PC-9 (cell line): ENCODE data around the gene CTBP2. TPM values are rescaled to one million over a fixed set of nuclear protein-coding genes. Genes with fewer than 3 reads are reported as not detected.

Experiments used
- BruUV-seq: library from RNA; stranded (reverse); fragments of 400-500 nt; replicated peaks from 2 replicates; lab custom pipeline; 2021; lab: Mats Ljungman, UMichigan
- CTCF ChIA-PET: fragments of 300-600 bp; sonication (Branson Sonifier 250); formaldehyde crosslinking; loops from one replicate; lab custom pipeline; 2022; ENCODE audit warnings: antibody characterized with exemption; lab: Charles Lee
- POLR2A ChIA-PET: fragments of 300-600 bp; sonication (Branson Sonifier 250); formaldehyde crosslinking; loops from one replicate; lab custom pipeline; 2022; ENCODE audit warnings: antibody characterized with exemption; ENCODE audit not compliant: unreplicated experiment; lab: Charles Lee
- DNase-seq, 2 experiments: peaks; one replicate each; pipeline versions ENCODE4 v3.0.0 to v3.0.0-alpha.2; 2015 to 2022; ENCODE audit warnings: mixed read lengths in 1 of 2
- H2AFZ ChIP-seq: fragments of 200-600 bp; sonication (generic); 2 replicates; pipeline ENCODE4 v1.8.1; 2017; ENCODE audit warnings: antibody characterized with exemption
- H3F3A ChIP-seq: fragments of 200-600 bp; sonication (generic); 2 replicates; pipeline ENCODE4 v1.8.1; 2017; ENCODE audit warnings: antibody characterized with exemption, mild to moderate bottlenecking, low read depth; ENCODE audit not compliant: insufficient read depth
- H3K27ac ChIP-seq: fragments of 200-600 bp; sonication (generic); 2 replicates; pipeline ENCODE4 v1.6.1; 2016; ENCODE audit warnings: mixed run types
- H3K27me3 ChIP-seq: fragments of 200-600 bp; sonication (generic); 2 replicates; pipeline ENCODE4 v1.6.1; 2016; ENCODE audit warnings: low read depth, mixed run types; ENCODE audit not compliant: insufficient read depth
- H3K36me3 ChIP-seq: fragments of 200-600 bp; sonication (generic); 2 replicates; pipeline ENCODE4 v1.6.1; 2016; ENCODE audit warnings: low read depth, mixed run types
- H3K4me1 ChIP-seq: fragments of 200-600 bp; sonication (generic); replicated peaks from 2 replicates; pipeline ENCODE4 v1.6.1; 2016; ENCODE audit warnings: mixed run types; ENCODE audit not compliant: insufficient read depth
- H3K4me2 ChIP-seq: fragments of 200-600 bp; sonication (generic); 2 replicates; pipeline ENCODE4 v1.6.1; 2017; ENCODE audit warnings: mixed run types
- H3K4me3 ChIP-seq: fragments of 200-600 bp; sonication (generic); 2 replicates; pipeline ENCODE4 v1.6.1; 2016; ENCODE audit warnings: mixed run types
- H3K79me2 ChIP-seq: fragments of 200-600 bp; sonication (generic); 2 replicates; pipeline ENCODE4 v1.6.1; 2017; ENCODE audit warnings: low read depth, mixed run types
- H3K9me2 ChIP-seq: fragments of 200-600 bp; sonication (generic); 2 replicates; pipeline ENCODE4 v1.8.1; 2017; ENCODE audit warnings: mild to moderate bottlenecking; ENCODE audit not compliant: insufficient read depth
- H3K9me3 ChIP-seq: fragments of 200-600 bp; sonication (generic); 2 replicates; pipeline ENCODE4 v1.8.1; 2016; ENCODE audit warnings: low read depth; ENCODE audit not compliant: insufficient read depth
- H4K20me1 ChIP-seq: fragments of 200-600 bp; sonication (generic); 2 replicates; pipeline ENCODE4 v1.8.1; 2017; ENCODE audit not compliant: insufficient read depth
- CTCF ChIP-seq: fragments of 200-600 bp; sonication (generic); conservative IDR thresholded peaks from 2 replicates; pipeline ENCODE4 v1.6.1; 2017; ENCODE audit warnings: mixed run types, antibody characterized with exemption, mild to moderate bottlenecking, moderate library complexity
- EZH2 ChIP-seq: fragments of 200-600 bp; sonication (generic); IDR thresholded peaks from 2 replicates; pipeline ENCODE4 v1.8.0; 2017; ENCODE audit warnings: antibody characterized with exemption, low read depth
- intact Hi-C: fragments of 100-400 bp; cut with micrococcal nuclease; formaldehyde crosslinking; loops from one replicate; pipeline ENCODE4 v1.10.0; 2022; ENCODE audit not compliant: unreplicated experiment
- total RNA-seq: library from RNA; stranded (reverse); gene quantifications from 2 replicates; pipeline ENCODE4 v1.2.3, GENCODE V29; 2021

Gene CTBP2
- total RNA-seq, 1 experiment from 2014 or later, result 60.5 TPM

- CTCF ChIA-PET, result no interaction called here
Observed at GRCh38 chr10:124997306-124997705, 163.1 kb downstream of the CTBP2 start.

GRCh38 chr10:124996854-124997215, 163.5 kb downstream of the CTBP2 start:
- Histone ChIP-seq H3K9me2 (no peaks in the 10 kb centered on the region), H3K4me2 (no peak overlapping the region), H4K20me1 (no peaks in the 10 kb centered on the region), H3F3A (no peaks in the 10 kb centered on the region), H2AFZ (no peak overlapping the region), H3K9me3 (no peaks in the 10 kb centered on the region), H3K4me1 (no peaks in the 10 kb centered on the region), H3K27ac (no peak overlapping the region), H3K27me3 (no peaks in the 10 kb centered on the region), H3K79me2 (no peaks in the 10 kb centered on the region), H3K4me3 (no peak overlapping the region), H3K36me3 (no peaks in the 10 kb centered on the region)
- POLR2A ChIA-PET, result no interaction called here
- BruUV-seq, result no TSS peak
- intact Hi-C loops, result no loop called here
- TF ChIP-seq CTCF (no peak), EZH2 (no peak)
- DNase-seq, result no peak
- CTCF ChIA-PET, result no interaction called here

More at GRCh38 chr10:124997306-124997705, 163.1 kb downstream of the CTBP2 start:
- no peaks in the 10 kb centered on the region for H3K36me3 ChIP-seq
- no peak for DNase-seq
- POLR2A ChIA-PET, result no interaction called here
- H3F3A ChIP-seq, result no peaks in the 10 kb centered on the region
- H3K9me2 ChIP-seq, result no peaks in the 10 kb centered on the region
- H3K4me1 ChIP-seq, result no peaks in the 10 kb centered on the region
- intact Hi-C loops, result no loop called here
- H3K27ac ChIP-seq, result no peak overlapping the region
- no peak overlapping the region for H2AFZ ChIP-seq
- no peak overlapping the region for H3K4me2 ChIP-seq
- no peaks in the 10 kb centered on the region for H4K20me1 ChIP-seq
- TF ChIP-seq EZH2 (no peak), CTCF (no peak)
- no peaks in the 10 kb centered on the region for H3K9me3 ChIP-seq
- H3K79me2 ChIP-seq, result no peaks in the 10 kb centered on the region
- no TSS peak for BruUV-seq
- H3K4me3 ChIP-seq, result no peak overlapping the region
- H3K27me3 ChIP-seq, result no peaks in the 10 kb centered on the region

- no peak overlapping the region for H3K4me3 ChIP-seq
- H4K20me1 ChIP-seq, result no peaks in the 10 kb centered on the region
- no peaks in the 10 kb centered on the region for H3K27me3 ChIP-seq
- H3F3A ChIP-seq, result no peaks in the 10 kb centered on the region
- no TSS peak for BruUV-seq
- POLR2A ChIA-PET, result no interaction called here
- no peaks in the 10 kb centered on the region for H3K36me3 ChIP-seq
- no peaks in the 10 kb centered on the region for H3K9me2 ChIP-seq
- intact Hi-C loops, result no loop called here
- H3K4me1 ChIP-seq, result no peaks in the 10 kb centered on the region
- TF ChIP-seq EZH2 (no peak), CTCF (no peak)
- CTCF ChIA-PET, result interaction anchor here (0.5 kb wide), 1 partner anchor 90 kb away, joined by 8 read pairs; no protein-coding TSS in a partner anchor
- no peaks in the 10 kb centered on the region for H3K9me3 ChIP-seq
- no peak for DNase-seq
- no peak overlapping the region for H3K27ac ChIP-seq
- H3K4me2 ChIP-seq, result no peak overlapping the region
- no peaks in the 10 kb centered on the region for H3K79me2 ChIP-seq
- H2AFZ ChIP-seq, result no peak overlapping the region
Observed at GRCh38 chr10:124996127-124996853, 164.1 kb downstream of the CTBP2 start.
